Measurements from ENCODE around the gene URI1.
"Not testable (repeated sequence)": the region's sequence is repeated elsewhere in the genome, so short reads cannot be mapped to it uniquely, and the experiment has no call there.

URI1 gene

GRCh38 chr19:30024091-30024490 is 82.1 kb downstream of the URI1 start:
- no peak for DNase-seq (ENCODE audit: low read depth)

- no peak for DNase-seq (ENCODE audit: low read depth)
These were observed 84.9 kb downstream of the URI1 start for GRCh38 chr19:30026933-30027332.

- no peak for DNase-seq (ENCODE audit: low read depth)
These were observed 86.3 kb downstream of the URI1 start for GRCh38 chr19:30028118-30028991.

GRCh38 chr19:30028992-30029343 is 86.9 kb downstream of the URI1 start:
- no peak for DNase-seq (ENCODE audit: low read depth)

- no peak for DNase-seq (ENCODE audit: low read depth)
These were observed 87.9 kb downstream of the URI1 start for GRCh38 chr19:30029721-30030510.

- DNase-seq (ENCODE audit: low read depth): no peak
These were observed 92.3 kb downstream of the URI1 start for GRCh38 chr19:30034321-30034720.

- DNase-seq (ENCODE audit: low read depth): no peak
These were observed 94.4 kb downstream of the URI1 start for GRCh38 chr19:30036154-30037129.

- no peak for DNase-seq (ENCODE audit: low read depth)
These were observed 95.8 kb downstream of the URI1 start for GRCh38 chr19:30037835-30038234.

GRCh38 chr19:30041931-30042330 is 99.9 kb downstream of the URI1 start:
- not testable (repeated sequence) for DNase-seq (ENCODE audit: low read depth)

- not testable (repeated sequence) for DNase-seq (ENCODE audit: low read depth)
These were observed 101.0 kb downstream of the URI1 start for GRCh38 chr19:30043008-30043407.

- DNase-seq (ENCODE audit: low read depth): no peak
These were observed 102.5 kb downstream of the URI1 start for GRCh38 chr19:30044273-30045248.

GRCh38 chr19:30046522-30046921 is 104.5 kb downstream of the URI1 start:
- no peak for DNase-seq (ENCODE audit: low read depth)

- DNase-seq (ENCODE audit: low read depth): no peak
These were observed 105.4 kb downstream of the URI1 start for GRCh38 chr19:30047432-30047831.

- no peak for DNase-seq (ENCODE audit: low read depth)
These were observed 107.2 kb downstream of the URI1 start for GRCh38 chr19:30049226-30049625.

- DNase-seq (ENCODE audit: low read depth): no peak
These were observed 108.0 kb downstream of the URI1 start for GRCh38 chr19:30049846-30050667.

- DNase-seq (ENCODE audit: low read depth): no peak
These were observed 110.4 kb downstream of the URI1 start for GRCh38 chr19:30052122-30053075.

- no peak for DNase-seq (ENCODE audit: low read depth)
These were observed 111.5 kb downstream of the URI1 start for GRCh38 chr19:30053558-30053957.

GRCh38 chr19:30054210-30054609 is 112.2 kb downstream of the URI1 start:
- no peak for DNase-seq (ENCODE audit: low read depth)

GRCh38 chr19:30056580-30056979 is 114.5 kb downstream of the URI1 start:
- no peak for DNase-seq (ENCODE audit: low read depth)
